Measurements from ENCODE around the gene MGAT1.

- TF ChIP-seq, protein P1, sequence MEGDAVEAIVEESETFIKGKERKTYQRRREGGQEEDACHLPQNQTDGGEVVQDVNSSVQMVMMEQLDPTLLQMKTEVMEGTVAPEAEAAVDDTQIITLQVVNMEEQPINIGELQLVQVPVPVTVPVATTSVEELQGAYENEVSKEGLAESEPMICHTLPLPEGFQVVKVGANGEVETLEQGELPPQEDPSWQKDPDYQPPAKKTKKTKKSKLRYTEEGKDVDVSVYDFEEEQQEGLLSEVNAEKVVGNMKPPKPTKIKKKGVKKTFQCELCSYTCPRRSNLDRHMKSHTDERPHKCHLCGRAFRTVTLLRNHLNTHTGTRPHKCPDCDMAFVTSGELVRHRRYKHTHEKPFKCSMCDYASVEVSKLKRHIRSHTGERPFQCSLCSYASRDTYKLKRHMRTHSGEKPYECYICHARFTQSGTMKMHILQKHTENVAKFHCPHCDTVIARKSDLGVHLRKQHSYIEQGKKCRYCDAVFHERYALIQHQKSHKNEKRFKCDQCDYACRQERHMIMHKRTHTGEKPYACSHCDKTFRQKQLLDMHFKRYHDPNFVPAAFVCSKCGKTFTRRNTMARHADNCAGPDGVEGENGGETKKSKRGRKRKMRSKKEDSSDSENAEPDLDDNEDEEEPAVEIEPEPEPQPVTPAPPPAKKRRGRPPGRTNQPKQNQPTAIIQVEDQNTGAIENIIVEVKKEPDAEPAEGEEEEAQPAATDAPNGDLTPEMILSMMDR (conservative IDR thresholded peaks at IDR 0.05; ENCODE audit: low read depth, low read length): no peak
- no peak for TF ChIP-seq EZH2 (IDR thresholded peaks at IDR 0.05; ENCODE audit: borderline replicate concordance, low read depth, low read length, poor library complexity, severe bottlenecking)
These were observed 19.9 kb downstream of the MGAT1 start for GRCh38 chr5:180782748-180783147.

Data from A673 (cell line).